Neuronal stem cell (in vitro differentiated cells): Measurements from ENCODE around the gene C10orf67.

Experiments used
- DNase-seq: peaks from one replicate; pipeline ENCODE4 v3.0.0-alpha.2; 2013; ENCODE audit warnings: low spot score
- H2AFZ ChIP-seq: one replicate; pipeline ENCODE4 v1.6.1; 2013; ENCODE audit warnings: mild to moderate bottlenecking, low read length, inconsistent platforms
- H2AK5ac ChIP-seq: 2 replicates; pipeline ENCODE4 v1.6.1; 2013; ENCODE audit warnings: low read depth, mild to moderate bottlenecking, inconsistent platforms, low read length, moderate library complexity, mixed read lengths
- H2BK120ac ChIP-seq: 2 replicates; pipeline ENCODE4 v1.6.1; 2013; ENCODE audit warnings: low read depth, mild to moderate bottlenecking, inconsistent platforms, low read length, moderate library complexity, mixed read lengths
- H2BK12ac ChIP-seq: one replicate; pipeline ENCODE4 v1.6.1; 2013; ENCODE audit warnings: low read length, inconsistent platforms
- H2BK15ac ChIP-seq: 2 replicates; pipeline ENCODE4 v1.6.1; 2013; ENCODE audit warnings: mild to moderate bottlenecking, low read length, inconsistent platforms, mixed read lengths
- H2BK5ac ChIP-seq: one replicate; pipeline ENCODE4 v1.6.1; 2013; ENCODE audit warnings: inconsistent platforms, mild to moderate bottlenecking, low read length, moderate library complexity
- H3K14ac ChIP-seq: one replicate; pipeline ENCODE4 v1.6.1; 2013; ENCODE audit warnings: low read length, inconsistent platforms
- H3K18ac ChIP-seq: 2 replicates; pipeline ENCODE4 v1.6.1; 2013; ENCODE audit warnings: low read length, inconsistent platforms
- H3K23ac ChIP-seq: 2 replicates; pipeline ENCODE4 v1.6.1; 2013; ENCODE audit warnings: low read depth, mild to moderate bottlenecking, mixed read lengths, low read length, inconsistent platforms; ENCODE audit not compliant: poor library complexity
- H3K27ac ChIP-seq: replicated peaks from 3 replicates; pipeline ENCODE4 v1.5.1; 2013; ENCODE audit warnings: low read length, inconsistent platforms
- H3K27me3 ChIP-seq, 3 experiments: 2 replicates each; pipeline ENCODE4 v1.6.1; 2013; ENCODE audit warnings: low read length in 3 of 3, mild to moderate bottlenecking in 2 of 3, inconsistent platforms in 1 of 3, low read depth in 1 of 3, mixed read lengths in 1 of 3, moderate library complexity in 1 of 3; ENCODE audit not compliant: control insufficient read depth in 3 of 3, insufficient read depth in 3 of 3
- H3K36me3 ChIP-seq, 2 donors: replicated peaks in 1 of 2; 2 replicates each; pipeline ENCODE4 v1.6.1; 2013; ENCODE audit warnings: low read length in 2 of 2; ENCODE audit not compliant: control insufficient read depth in 2 of 2, insufficient read depth in 2 of 2
- H3K4ac ChIP-seq: 2 replicates; pipeline ENCODE4 v1.6.1; 2013; ENCODE audit warnings: inconsistent platforms, mild to moderate bottlenecking, low read length, moderate library complexity
- H3K4me1 ChIP-seq, 2 donors: 1 replicate in 1 of 2; 2 replicates in 1 of 2; pipeline ENCODE4 v1.6.1; 2013; ENCODE audit warnings: low read length in 2 of 2, low read depth in 1 of 2; ENCODE audit not compliant: control insufficient read depth in 2 of 2, insufficient read depth in 1 of 2
- H3K4me2 ChIP-seq: one replicate; pipeline ENCODE4 v1.6.1; 2013; ENCODE audit warnings: mild to moderate bottlenecking, low read length, inconsistent platforms; ENCODE audit not compliant: insufficient read depth, poor library complexity, severe bottlenecking
- H3K4me3 ChIP-seq, 2 donors: 2 replicates each; pipeline ENCODE4 v1.5.1; 2013; ENCODE audit warnings: low read length in 2 of 2, mild to moderate bottlenecking in 2 of 2, inconsistent platforms in 1 of 2, moderate library complexity in 1 of 2
- H3K79me1 ChIP-seq: one replicate; pipeline ENCODE4 v1.6.1; 2013; ENCODE audit warnings: low read depth, mild to moderate bottlenecking, inconsistent platforms, low read length, moderate library complexity
- H3K9ac ChIP-seq: one replicate; pipeline ENCODE4 v1.6.1; 2013; ENCODE audit warnings: mild to moderate bottlenecking, low read depth, low read length, inconsistent platforms; ENCODE audit not compliant: poor library complexity
- H3K9me3 ChIP-seq, 2 donors: replicated peaks in 1 of 2; 2 replicates each; pipeline versions ENCODE3 to v1.6.1; 2013; ENCODE audit warnings: low read length in 2 of 2, mild to moderate bottlenecking in 2 of 2, inconsistent platforms in 1 of 2, low read depth in 1 of 2, mixed read lengths in 1 of 2, moderate library complexity in 1 of 2; ENCODE audit not compliant: control insufficient read depth in 2 of 2, insufficient read depth in 1 of 2
- H4K8ac ChIP-seq: one replicate; pipeline ENCODE4 v1.6.1; 2013; ENCODE audit warnings: low read depth, mild to moderate bottlenecking, inconsistent platforms, low read length, moderate library complexity
- H4K91ac ChIP-seq: one replicate; pipeline ENCODE4 v1.6.1; 2013; ENCODE audit warnings: low read length, low read depth, mild to moderate bottlenecking, inconsistent platforms; ENCODE audit not compliant: poor library complexity
- WGBS, 2 donors: extraction: QIAGEN DNeasy Blood & Tissue Kit; methylation state at CpG; one replicate each; pipeline ENCODE4 v1.1.7; 2013; ENCODE audit warnings: missing lambda C conversion rate in 2 of 2, mixed read lengths in 1 of 2; ENCODE audit not compliant: insufficient read length in 2 of 2, insufficient replicate concordance in 1 of 2; ENCODE audit errors: extremely low coverage in 2 of 2; 5-methylcytosine and 5-hydroxymethylcytosine counted together

Gene C10orf67

GRCh38 chr10:23200586-23200985 is 144.0 kb downstream of the C10orf67 start:
- no CpG with 5 or more reads among the region's 12 CpGs for WGBS, 2 donors
- no peak overlapping the region for H3K9ac ChIP-seq
- DNase-seq: no peak

DNA sequence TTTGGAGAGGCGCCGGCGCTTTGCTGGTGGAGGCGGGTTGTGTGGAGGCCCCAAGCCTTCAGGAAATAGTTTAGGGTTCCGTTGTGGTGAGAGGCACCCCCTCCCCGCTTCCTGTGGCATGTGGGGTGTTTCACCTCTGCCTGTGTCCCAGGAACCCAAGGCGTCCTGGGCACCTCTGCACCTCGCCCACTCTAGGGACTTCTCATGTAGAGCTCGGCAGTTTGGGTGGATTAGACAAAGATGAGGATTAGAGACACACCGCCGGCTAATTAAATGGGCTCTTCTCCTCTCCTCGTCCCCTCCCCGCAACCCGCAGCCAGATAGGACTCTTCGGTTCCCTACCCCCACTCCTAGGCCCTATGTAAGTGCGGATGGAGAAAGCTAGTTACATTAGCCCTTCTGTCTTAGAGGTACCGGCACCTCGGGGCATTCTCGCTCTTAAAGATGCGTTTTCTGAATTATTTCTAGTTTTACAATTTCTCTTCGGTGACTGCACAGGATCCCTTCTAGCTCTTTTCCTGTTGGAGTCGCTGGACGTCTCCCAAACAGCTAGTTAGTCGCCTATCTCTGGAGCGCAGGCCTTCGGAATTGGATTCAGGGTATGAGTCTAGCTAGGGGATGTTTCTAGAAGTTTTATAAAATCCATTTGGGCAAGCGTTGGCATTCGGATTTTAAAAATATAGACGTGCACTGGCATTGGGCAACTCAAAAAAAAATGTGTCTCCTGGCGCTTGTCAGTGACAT is 144.7 kb downstream of the C10orf67 start:
- no CpG with 5 or more reads among the region's 30 CpGs for WGBS, 2 donors
- H3K4me3 ChIP-seq: no peak overlapping the region
- DNase-seq: no peak

More at GRCh38 chr10:23200586-23200985, 144.0 kb downstream of the C10orf67 start:
- Histone ChIP-seq H3K79me1 (no peaks in the 10 kb centered on the region), H3K9me3 (no peaks in the 10 kb centered on the region), H3K23ac (no peak overlapping the region), H2AFZ (no peak overlapping the region), H2BK5ac (no peak overlapping the region), H3K27me3 (peaks cover 33 to 100% (median 94%) of the 10 kb centered on the region in 3 experiments), H4K8ac (no peak overlapping the region), H3K4me2 (no peak overlapping the region), H3K4ac (no peak overlapping the region), H3K36me3 (no peaks in the 10 kb centered on the region), H2BK15ac (no peak overlapping the region), H2BK12ac (no peak overlapping the region), H2BK120ac (no peak overlapping the region), H3K4me3 (no peak overlapping the region), H3K14ac (no peak overlapping the region), H4K91ac (no peak overlapping the region), H3K4me1 (peaks cover 0 to 10% of the 10 kb centered on the region in 2 donors), H3K18ac (no peak overlapping the region), H3K27ac (no peak overlapping the region), H2AK5ac (no peak overlapping the region)

GRCh38 chr10:23198940-23199767 is 145.4 kb downstream of the C10orf67 start:
- no peak for DNase-seq
- H3K4me1 ChIP-seq: peaks cover 0 to 2% of the 10 kb centered on the region in 2 donors
- no peak overlapping the region for H2BK12ac ChIP-seq
- H2AFZ ChIP-seq: peak overlapping the region; percentile 23
- H4K8ac ChIP-seq: no peak overlapping the region
- no peaks in the 10 kb centered on the region for H3K79me1 ChIP-seq
- peak overlapping the region in 1 of 2 donors; percentile 74 for H3K4me3 ChIP-seq
- no peak overlapping the region for H2BK5ac ChIP-seq
- no peaks in the 10 kb centered on the region for H3K9me3 ChIP-seq
- H2BK120ac ChIP-seq: no peak overlapping the region
- H2AK5ac ChIP-seq: no peak overlapping the region
- H2BK15ac ChIP-seq: no peak overlapping the region
- no peak overlapping the region for H3K23ac ChIP-seq
- H3K9ac ChIP-seq: no peak overlapping the region
- peak overlapping the region; percentile 23 for H3K18ac ChIP-seq
- no peak overlapping the region for H3K14ac ChIP-seq
- peaks cover 42 to 100% (median 99%) of the 10 kb centered on the region in 3 experiments for H3K27me3 ChIP-seq
- no peak overlapping the region for H4K91ac ChIP-seq
- H3K27ac ChIP-seq: no peak overlapping the region
- peak overlapping the region; percentile 64 for H3K4me2 ChIP-seq
- no peaks in the 10 kb centered on the region for H3K36me3 ChIP-seq
- no peak overlapping the region for H3K4ac ChIP-seq
- no CpG with 5 or more reads among the region's 60 CpGs for WGBS, 2 donors

More for the DNA sequence above, 144.7 kb downstream of the C10orf67 start:
- H3K4ac ChIP-seq: no peak overlapping the region
- no peak overlapping the region for H2BK5ac ChIP-seq
- no peak overlapping the region for H3K9ac ChIP-seq
- H2AFZ ChIP-seq: no peak overlapping the region
- H3K23ac ChIP-seq: no peak overlapping the region
- no peaks in the 10 kb centered on the region for H3K9me3 ChIP-seq
- no peak overlapping the region for H2BK120ac ChIP-seq
- H2BK15ac ChIP-seq: no peak overlapping the region
- H3K79me1 ChIP-seq: no peaks in the 10 kb centered on the region
- H4K91ac ChIP-seq: no peak overlapping the region
- H3K4me2 ChIP-seq: no peak overlapping the region
- H4K8ac ChIP-seq: no peak overlapping the region
- H3K4me1 ChIP-seq: peaks cover 0 to 7% of the 10 kb centered on the region in 2 donors
- peaks cover 38 to 100% (median 98%) of the 10 kb centered on the region in 3 experiments for H3K27me3 ChIP-seq
- no peak overlapping the region for H3K27ac ChIP-seq
- H3K14ac ChIP-seq: no peak overlapping the region
- no peaks in the 10 kb centered on the region for H3K36me3 ChIP-seq
- H2AK5ac ChIP-seq: no peak overlapping the region
- no peak overlapping the region for H2BK12ac ChIP-seq
- no peak overlapping the region for H3K18ac ChIP-seq

- peaks cover 40 to 100% (median 97%) of the 10 kb centered on the region in 3 experiments for H3K27me3 ChIP-seq
- H2BK5ac ChIP-seq: no peak overlapping the region
- no peak overlapping the region for H2AFZ ChIP-seq
- H2BK12ac ChIP-seq: no peak overlapping the region
- no peak overlapping the region for H3K4ac ChIP-seq
- WGBS, 2 donors: no CpG with 5 or more reads among the region's 13 CpGs
- no peak overlapping the region for H3K4me3 ChIP-seq
- peaks cover 0 to 2% of the 10 kb centered on the region in 2 donors for H3K4me1 ChIP-seq
- no peak overlapping the region for H2BK120ac ChIP-seq
- no peaks in the 10 kb centered on the region for H3K36me3 ChIP-seq
- H2BK15ac ChIP-seq: no peak overlapping the region
- no peak overlapping the region for H2AK5ac ChIP-seq
- H3K9ac ChIP-seq: no peak overlapping the region
- DNase-seq: no peak
- H3K9me3 ChIP-seq: no peaks in the 10 kb centered on the region
- H4K91ac ChIP-seq: no peak overlapping the region
- H3K27ac ChIP-seq: no peak overlapping the region
- no peak overlapping the region for H3K18ac ChIP-seq
- peak overlapping the region; percentile 64 for H3K4me2 ChIP-seq
- H3K23ac ChIP-seq: no peak overlapping the region
- H4K8ac ChIP-seq: no peak overlapping the region
- H3K79me1 ChIP-seq: no peaks in the 10 kb centered on the region
- no peak overlapping the region for H3K14ac ChIP-seq
Measured at GRCh38 chr10:23198610-23198939, 146.0 kb downstream of the C10orf67 start.
